ENCODE data around the gene CAMK2A.

DNA sequence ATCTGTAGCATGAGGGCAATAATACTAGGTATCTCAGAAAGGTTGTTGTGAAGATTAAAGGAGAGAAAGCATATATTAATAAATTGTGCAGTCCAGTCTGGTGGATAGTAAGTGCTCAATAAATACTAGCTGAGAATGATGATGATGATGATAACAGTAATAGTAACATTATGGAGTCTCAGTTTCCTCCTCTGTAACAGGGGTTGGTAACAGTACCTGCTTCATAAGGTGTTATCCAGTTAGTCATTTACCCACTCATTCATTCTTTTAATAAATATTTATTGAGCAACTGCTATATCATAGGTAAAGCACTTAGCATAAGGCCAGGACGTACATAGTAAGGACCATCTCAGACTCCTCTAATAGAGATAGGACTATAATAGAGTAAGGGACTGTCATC is 92.1 kb downstream of the CAMK2A start:
- TF ChIP-seq EZH2 (IDR thresholded peaks at IDR 0.05; ENCODE audit: low read length): no peak
- TF ChIP-seq, protein P1, sequence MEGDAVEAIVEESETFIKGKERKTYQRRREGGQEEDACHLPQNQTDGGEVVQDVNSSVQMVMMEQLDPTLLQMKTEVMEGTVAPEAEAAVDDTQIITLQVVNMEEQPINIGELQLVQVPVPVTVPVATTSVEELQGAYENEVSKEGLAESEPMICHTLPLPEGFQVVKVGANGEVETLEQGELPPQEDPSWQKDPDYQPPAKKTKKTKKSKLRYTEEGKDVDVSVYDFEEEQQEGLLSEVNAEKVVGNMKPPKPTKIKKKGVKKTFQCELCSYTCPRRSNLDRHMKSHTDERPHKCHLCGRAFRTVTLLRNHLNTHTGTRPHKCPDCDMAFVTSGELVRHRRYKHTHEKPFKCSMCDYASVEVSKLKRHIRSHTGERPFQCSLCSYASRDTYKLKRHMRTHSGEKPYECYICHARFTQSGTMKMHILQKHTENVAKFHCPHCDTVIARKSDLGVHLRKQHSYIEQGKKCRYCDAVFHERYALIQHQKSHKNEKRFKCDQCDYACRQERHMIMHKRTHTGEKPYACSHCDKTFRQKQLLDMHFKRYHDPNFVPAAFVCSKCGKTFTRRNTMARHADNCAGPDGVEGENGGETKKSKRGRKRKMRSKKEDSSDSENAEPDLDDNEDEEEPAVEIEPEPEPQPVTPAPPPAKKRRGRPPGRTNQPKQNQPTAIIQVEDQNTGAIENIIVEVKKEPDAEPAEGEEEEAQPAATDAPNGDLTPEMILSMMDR (optimal IDR thresholded peaks at IDR 0.05 in 1 of 3, IDR thresholded peaks at IDR 0.05 in 1 of 3, conservative IDR thresholded peaks at IDR 0.05 in 1 of 3; ENCODE audit: extremely low read depth in 1 of 3, insufficient read depth in 2 of 3, low read length in 3 of 3): no peak
